Stomach (tissue), 19 donors: ENCODE results near the gene EEF2K. TPM values are rescaled to one million over a fixed set of nuclear protein-coding genes. Genes with fewer than 3 reads are reported as not detected.

Experiments
- DNase-seq, 2 donors: peaks; one replicate each; pipeline versions ENCODE4 v3.0.0 to v3.0.0-alpha.2; 2013 to 2019
- H3K27ac ChIP-seq, 5 donors: fragments of 200-600 bp in 4 of 5; sonication (generic) in 4 of 5; one replicate each; pipeline ENCODE4 v1.5.1; 2013 to 2019; ENCODE audit warnings: mild to moderate bottlenecking in 1 of 5, moderate library complexity in 1 of 5
- H3K27me3 ChIP-seq, 3 donors: fragments of 200-600 bp; sonication (generic); one replicate each; pipeline ENCODE4 v1.5.1; 2017 to 2019; ENCODE audit warnings: mixed run types in 1 of 3
- H3K36me3 ChIP-seq, 4 donors: fragments of 200-600 bp; sonication (generic); 1 replicate in 3 of 4; 2 replicates in 1 of 4; pipeline ENCODE4 v1.5.1; 2016 to 2019
- H3K4me1 ChIP-seq, 4 donors: fragments of 200-600 bp; sonication (generic); one replicate each; pipeline ENCODE4 v1.5.1; 2016 to 2019
- H3K4me3 ChIP-seq, 4 donors: fragments of 200-600 bp; sonication (generic) in 3 of 4; one replicate each; pipeline ENCODE4 v1.5.1; 2016 to 2019; ENCODE audit warnings: mild to moderate bottlenecking in 1 of 4
- H3K9me3 ChIP-seq, 4 donors: fragments of 200-600 bp; sonication (generic); one replicate each; pipeline ENCODE4 v1.5.1; 2016 to 2019
- EP300 ChIP-seq: sonication (generic); formaldehyde crosslinking; IDR thresholded peaks from one replicate; pipeline ENCODE4 v1.6.1; 2017; ENCODE audit warnings: antibody characterized with exemption
- POLR2A ChIP-seq, 4 donors: fragments of 450-650 bp; IDR thresholded peaks; one replicate each; pipeline ENCODE4 v1.6.1; 2016; ENCODE audit warnings: antibody characterized with exemption in 4 of 4, control low read depth in 2 of 4, mild to moderate bottlenecking in 1 of 4, moderate library complexity in 1 of 4
- POLR2AphosphoS5 ChIP-seq, 3 donors: sonication (generic); formaldehyde crosslinking; IDR thresholded peaks; one replicate each; pipeline ENCODE4 v1.6.1; 2016; ENCODE audit warnings: antibody characterized with exemption in 3 of 3
- WGBS, 5 donors: extraction: QIAGEN DNeasy Blood & Tissue Kit in 3 of 5; methylation state at CpG; one replicate each; pipeline versions ENCODE4 v1.1.5 to v1.1.7; 2013 to 2018; 5-methylcytosine and 5-hydroxymethylcytosine counted together
- intact Hi-C: fragments of 100-400 bp; cut with DNase I; formaldehyde crosslinking; loops from one replicate; pipeline ENCODE4 v1.15.1; 2023; ENCODE audit warnings: low total_unique reads
- long read RNA-seq, 10 donors: transcript quantifications; one replicate each; lab custom pipeline, GENCODE V29; 2026
- polyA plus RNA-seq, 3 donors: library from polyadenylated mRNA; stranded (reverse); fragments of 200-250 nt; gene quantifications; one replicate each; pipeline ENCODE4 v1.2.3, GENCODE V29; 2013
- total RNA-seq, 5 donors: library from RNA; depleted of rRNA; stranded (reverse); fragments of >200 nt; gene quantifications; one replicate each; pipeline versions ENCODE4 v1.1.0 to v1.2.3, GENCODE V29; 2014 to 2016
- TF ChIP-seq, protein P1 (sequence below), 7 experiments: fragments of 450-650 bp in 4 of 7; fragments of 200-600 bp in 3 of 7; sonication (generic) in 3 of 7; IDR thresholded peaks; one replicate each; pipeline ENCODE4 v1.5.1; 2016 to 2019; ENCODE audit warnings: antibody characterized with exemption in 7 of 7, control low read depth in 2 of 7, mild to moderate bottlenecking in 1 of 7
- donor health status: healthy with polysubstance abuse.
- donor health status: Bipolar disorder and iron deficiency.
- donor health status: healthy.

The EEF2K gene
- total RNA-seq (100 to 1,000 TPM in 2 of 5 donors, 10 to 100 TPM in 3; 21.0 to 170 (median 40.2) TPM), polyA plus RNA-seq (1 to 10 TPM; 3.4 to 5.9 (median 3.7) TPM)
- long read RNA-seq, donor 1 = 0 reads
- long read RNA-seq, donor 2, full-length matches to known transcripts = 1 of 1 reads
- long read RNA-seq, donor 2, partial matches to known transcripts = 0 of 1 reads
- long read RNA-seq, donor 2, other reads (novel, unspliced or antisense) = 0 of 1 reads
- long read RNA-seq, donor 3, full-length matches to known transcripts = 1 of 1 reads
- long read RNA-seq, donor 3, partial matches to known transcripts = 0 of 1 reads
- long read RNA-seq, donor 3, other reads (novel, unspliced or antisense) = 0 of 1 reads
- long read RNA-seq, donor 4 = 0 reads
- long read RNA-seq, donor 5, full-length matches to known transcripts = 1 of 1 reads
- long read RNA-seq, donor 5, partial matches to known transcripts = 0 of 1 reads
- long read RNA-seq, donor 5, other reads (novel, unspliced or antisense) = 0 of 1 reads
- long read RNA-seq, donor 6, partial matches to known transcripts = 0 of 1 reads
- long read RNA-seq, donor 6, other reads (novel, unspliced or antisense) = 0 of 1 reads
- long read RNA-seq, donor 7 = 0 reads
- long read RNA-seq, donor 8 = 0 reads
- long read RNA-seq, donor 9 = 0 reads
- long read RNA-seq, donor 10 = 0 reads

DNA sequence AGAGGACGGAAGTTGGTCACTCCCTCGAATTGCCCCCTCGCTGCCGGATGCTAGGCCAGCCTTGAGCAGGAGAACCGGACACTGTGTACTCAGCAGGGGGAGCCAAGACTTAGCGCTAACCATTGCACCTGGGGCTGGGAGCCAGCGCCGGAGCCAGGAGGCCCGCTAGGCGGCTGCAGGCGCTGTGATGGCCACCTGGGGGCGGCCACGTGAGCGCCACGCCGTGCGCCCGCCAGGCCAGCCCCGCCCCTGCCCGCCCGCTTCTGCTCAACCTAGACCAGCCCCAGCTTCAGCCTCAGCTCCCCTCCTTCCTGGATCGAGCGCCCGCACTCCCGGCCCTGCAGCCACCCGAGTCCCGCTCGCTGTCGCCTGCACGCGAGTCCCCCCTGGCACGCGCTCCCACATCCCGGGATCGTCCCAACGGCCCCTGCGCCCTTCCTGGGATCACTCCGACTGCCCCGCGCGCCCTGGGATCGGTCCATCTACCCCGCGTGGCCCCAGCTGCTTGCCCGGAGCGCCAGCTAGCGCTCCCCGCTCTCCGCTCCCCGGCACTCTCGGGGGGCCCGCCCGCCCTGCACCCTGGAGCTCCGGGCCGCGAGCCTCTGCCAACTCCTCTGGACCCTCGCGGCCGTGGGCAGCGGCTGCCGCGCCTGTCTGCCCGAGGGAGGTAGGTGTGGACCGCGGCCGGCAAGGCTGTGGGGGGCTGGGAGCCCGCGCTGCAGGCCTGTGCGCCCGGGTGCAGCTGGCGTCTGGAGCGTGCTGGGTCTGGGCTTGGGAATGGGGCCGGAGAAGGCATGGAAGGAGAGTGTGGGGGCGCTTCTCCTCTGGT, at the start of gene EEF2K:
Gene EEF2K, plus strand, starts transcription at position 266 of the 829 bp plus-strand sequence. CDS start 19,452 bp downstream, outside the sequence.
- no peaks in the 10 kb centered on the region for H3K36me3 ChIP-seq
- peaks cover 30 to 53% (median 45%) of the 10 kb centered on the region in 4 donors for H3K4me1 ChIP-seq
- no peaks in the 10 kb centered on the region for H3K9me3 ChIP-seq
- peak within 1 kb of the TSS; percentile 84 to 99 (median 92) for H3K4me3 ChIP-seq
- intact Hi-C loops = no loop called here
- peak within 1 kb of the TSS; percentile 80 to 96 (median 92) for H3K27ac ChIP-seq
- 0% methylated on average over 25 to 73 of the region's 74 CpGs for WGBS, 5 donors
- no peaks in the 10 kb centered on the region for H3K27me3 ChIP-seq
- TF ChIP-seq, protein P1, sequence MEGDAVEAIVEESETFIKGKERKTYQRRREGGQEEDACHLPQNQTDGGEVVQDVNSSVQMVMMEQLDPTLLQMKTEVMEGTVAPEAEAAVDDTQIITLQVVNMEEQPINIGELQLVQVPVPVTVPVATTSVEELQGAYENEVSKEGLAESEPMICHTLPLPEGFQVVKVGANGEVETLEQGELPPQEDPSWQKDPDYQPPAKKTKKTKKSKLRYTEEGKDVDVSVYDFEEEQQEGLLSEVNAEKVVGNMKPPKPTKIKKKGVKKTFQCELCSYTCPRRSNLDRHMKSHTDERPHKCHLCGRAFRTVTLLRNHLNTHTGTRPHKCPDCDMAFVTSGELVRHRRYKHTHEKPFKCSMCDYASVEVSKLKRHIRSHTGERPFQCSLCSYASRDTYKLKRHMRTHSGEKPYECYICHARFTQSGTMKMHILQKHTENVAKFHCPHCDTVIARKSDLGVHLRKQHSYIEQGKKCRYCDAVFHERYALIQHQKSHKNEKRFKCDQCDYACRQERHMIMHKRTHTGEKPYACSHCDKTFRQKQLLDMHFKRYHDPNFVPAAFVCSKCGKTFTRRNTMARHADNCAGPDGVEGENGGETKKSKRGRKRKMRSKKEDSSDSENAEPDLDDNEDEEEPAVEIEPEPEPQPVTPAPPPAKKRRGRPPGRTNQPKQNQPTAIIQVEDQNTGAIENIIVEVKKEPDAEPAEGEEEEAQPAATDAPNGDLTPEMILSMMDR (IDR thresholded peaks at IDR 0.05) = peak in 6 of 7 experiments; percentile 38 to 92 (median 86)
- TF ChIP-seq POLR2A (IDR thresholded peaks at IDR 0.05) (no peak), POLR2AphosphoS5 (IDR thresholded peaks at IDR 0.05) (peak; percentile 73 to 93 (median 74)), EP300 (no peak)
- peak; percentile 95 to 98 for DNase-seq

DNA sequence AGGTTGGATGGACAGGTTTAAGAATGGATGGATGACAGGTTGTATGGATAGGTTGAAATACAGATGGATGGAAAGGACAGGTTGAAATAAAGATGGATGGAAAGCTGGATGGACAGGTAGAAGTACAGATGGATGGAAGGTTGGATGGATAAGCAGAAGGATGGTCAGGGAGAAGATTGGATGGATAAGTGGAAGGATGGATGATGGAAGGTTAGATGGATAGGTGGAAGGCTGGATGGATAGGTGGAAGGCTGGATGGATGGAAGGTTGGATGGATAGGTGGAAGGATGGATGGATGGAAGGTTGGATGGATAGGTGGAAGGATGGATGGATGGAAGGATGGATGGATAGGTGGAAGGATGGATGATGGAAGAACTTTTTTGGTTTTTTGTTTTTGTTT, 44.7 kb upstream of the EEF2K start:
- intact Hi-C loops = no loop called here
- no peak for DNase-seq
- Histone ChIP-seq H3K9me3 (peaks cover 0 to under 1% (median 0%) of the 10 kb centered on the region in 4 donors), H3K27me3 (peaks cover 0 to 52% (median 11%) of the 10 kb centered on the region in 3 donors), H3K4me3 (no peak overlapping the region), H3K36me3 (no peaks in the 10 kb centered on the region), H3K27ac (no peak overlapping the region), H3K4me1 (peaks cover 6 to 10% (median 9%) of the 10 kb centered on the region in 4 donors)
- TF ChIP-seq POLR2AphosphoS5 (IDR thresholded peaks at IDR 0.05) (no peak), EP300 (no peak), POLR2A (IDR thresholded peaks at IDR 0.05) (no peak)
- TF ChIP-seq, protein P1 (IDR thresholded peaks at IDR 0.05) = no peak

DNA sequence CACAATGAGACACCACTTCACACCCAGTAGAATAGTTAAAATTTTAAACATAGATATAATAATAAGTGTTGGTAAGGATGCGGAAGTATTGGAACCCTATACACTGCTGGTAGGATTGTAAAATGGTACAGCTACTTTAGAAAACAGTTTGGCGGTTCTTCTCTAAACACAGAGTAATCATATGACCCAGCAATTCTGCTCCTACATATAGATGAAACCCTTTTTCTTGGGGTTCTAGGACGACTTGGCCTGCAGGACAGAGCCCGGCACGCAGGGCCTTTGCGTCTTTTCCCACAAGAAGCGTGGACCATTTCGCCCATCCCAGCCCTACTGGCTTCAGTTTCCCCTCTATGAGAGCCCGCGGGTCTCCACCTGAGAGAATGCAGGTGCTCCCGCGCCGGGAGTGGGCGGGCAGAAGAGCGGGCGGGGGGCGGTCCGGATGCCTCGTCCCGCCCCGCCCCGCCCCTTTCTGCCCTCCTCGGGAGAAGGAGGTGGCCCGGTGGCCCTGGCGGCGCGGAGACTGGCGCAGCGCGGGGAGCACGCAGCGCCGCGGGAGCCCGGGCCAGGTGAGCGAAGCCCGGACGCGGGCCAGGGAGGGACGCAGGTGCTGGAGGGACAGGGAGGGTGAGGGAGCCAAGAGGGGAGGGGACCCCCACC, 44.0 kb upstream of the EEF2K start, which contains the start of gene SDR42E2:
Gene SDR42E2, plus strand, starts transcription at position 508 of the 657 bp plus-strand sequence. CDS start 3,077 bp downstream, outside the sequence.
- intact Hi-C loops = no loop called here
- no peak within 1 kb of the TSS for H3K27ac ChIP-seq
- peaks cover 0 to 6% (median 0%) of the 10 kb centered on the region in 4 donors for H3K9me3 ChIP-seq
- peak within 1 kb of the TSS; percentile 9 to 45 (median 19) for H3K4me3 ChIP-seq
- no peaks in the 10 kb centered on the region for H3K36me3 ChIP-seq
- peak; percentile 31 to 67 for DNase-seq
- no peak for TF ChIP-seq POLR2A (IDR thresholded peaks at IDR 0.05)
- H3K4me1 ChIP-seq = peaks cover 6 to 10% (median 9%) of the 10 kb centered on the region in 4 donors
- WGBS, 5 donors = 4 to 16% (median 5%) methylated on average over 10 to 40 of the region's 40 CpGs
- peaks cover 0 to 52% (median 11%) of the 10 kb centered on the region in 3 donors for H3K27me3 ChIP-seq

DNA sequence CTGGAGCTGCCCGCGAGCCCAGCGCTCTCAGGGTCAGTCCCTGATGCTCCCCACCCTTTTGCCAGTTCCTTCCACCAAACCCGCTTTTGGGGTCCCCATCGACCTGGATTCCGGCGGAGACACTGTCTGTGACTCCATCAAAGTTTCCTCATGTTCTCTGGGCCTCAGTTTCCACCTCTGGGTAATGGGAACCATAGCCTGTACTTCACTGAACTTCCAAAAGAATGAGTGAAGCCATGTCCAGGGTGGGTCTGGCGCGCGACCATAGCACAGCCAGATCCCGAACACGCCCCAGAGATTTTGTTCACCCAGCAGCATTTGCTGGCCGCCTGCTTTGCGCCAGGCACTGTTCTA, 43.4 kb upstream of the EEF2K start:
- H3K36me3 ChIP-seq = no peaks in the 10 kb centered on the region
- peak overlapping the region in 3 of 4 donors; percentile 18 to 45 (median 20) for H3K4me3 ChIP-seq
- 26 to 38% (median 32%) methylated on average over 4 to 14 of the region's 14 CpGs for WGBS, 5 donors
- peaks cover 0 to 6% (median 0%) of the 10 kb centered on the region in 4 donors for H3K9me3 ChIP-seq
- H3K27me3 ChIP-seq = peaks cover 0 to 48% (median 11%) of the 10 kb centered on the region in 3 donors
- no peak for TF ChIP-seq EP300
- TF ChIP-seq, protein P1 (IDR thresholded peaks at IDR 0.05) = no peak
- TF ChIP-seq POLR2AphosphoS5 (IDR thresholded peaks at IDR 0.05) = no peak
- no peak for TF ChIP-seq POLR2A (IDR thresholded peaks at IDR 0.05)
- intact Hi-C loops = no loop called here
- no peak for DNase-seq
- H3K4me1 ChIP-seq = peaks cover 6 to 10% (median 9%) of the 10 kb centered on the region in 4 donors
- H3K27ac ChIP-seq = no peak overlapping the region
